Esophagus squamous epithelium (tissue), 4 donors: ENCODE results near the gene RABGAP1.

Source experiments
- CTCF ChIP-seq, 6 experiments: fragments of 450-650 bp in 4 of 6; fragments of 200-600 bp in 2 of 6; sonication (generic) in 2 of 6; IDR thresholded peaks; one replicate each; pipeline ENCODE4 v1.5.1; 2016 to 2019; ENCODE audit warnings: antibody characterized with exemption in 6 of 6, mild to moderate bottlenecking in 4 of 6, moderate library complexity in 4 of 6
- POLR2A ChIP-seq, 4 donors: fragments of 450-650 bp; IDR thresholded peaks; one replicate each; pipeline ENCODE4 v1.6.1; 2017; ENCODE audit warnings: antibody characterized with exemption in 4 of 4, mild to moderate bottlenecking in 4 of 4, moderate library complexity in 3 of 4

- TF ChIP-seq CTCF (IDR thresholded peaks at IDR 0.05) (no peak), POLR2A (IDR thresholded peaks at IDR 0.05) (no peak)
Measured at GRCh38 chr9:123008909-123009308, 68.1 kb downstream of the RABGAP1 start.
